H1 (cell line): Measurements from ENCODE around the gene FAM177A1. TPM values are rescaled to one million over a fixed set of nuclear protein-coding genes. Genes with fewer than 3 reads are reported as not detected.

Experiments used
- CTCF ChIA-PET: fragments of 300-600 bp; sonication (Branson Sonifier 250); formaldehyde crosslinking; loops from one replicate; lab custom pipeline; 2021; ENCODE audit not compliant: partially characterized antibody; lab: Charles Lee
- POLR2A ChIA-PET: fragments of 300-600 bp; sonication (Branson Sonifier 250); formaldehyde crosslinking; loops from one replicate; lab custom pipeline; 2021; ENCODE audit warnings: inconsistent platforms; ENCODE audit not compliant: partially characterized antibody; lab: Charles Lee
- DNase-seq, 2 experiments: peaks; one replicate each; pipeline versions ENCODE4 v3.0.0 to v3.0.0-alpha.2; 2010 to 2022; ENCODE audit warnings: low spot score in 2 of 2, low read depth in 1 of 2, mixed read lengths in 1 of 2
- FAIRE-seq: peaks from 2 replicates; lab custom pipeline; 2011; peaks lifted over from hg19 to GRCh38; lab: Jason Lieb, UNC
- H2AFZ ChIP-seq: 2 replicates; pipeline ENCODE4 v1.8.1; 2012; ENCODE audit warnings: low read length, inconsistent platforms
- H2AK5ac ChIP-seq: 2 replicates; pipeline ENCODE4 v1.6.1; 2013; ENCODE audit warnings: low read depth, low read length
- H2BK120ac ChIP-seq: replicated peaks from 2 replicates; pipeline ENCODE3; 2013; ENCODE audit warnings: low read depth, low read length, inconsistent platforms
- H2BK12ac ChIP-seq: 2 replicates; pipeline ENCODE4 v1.6.1; 2013; ENCODE audit warnings: low read depth, low read length
- H2BK15ac ChIP-seq: 2 replicates; pipeline ENCODE4 v1.6.1; 2013; ENCODE audit warnings: low read length
- H2BK20ac ChIP-seq: 2 replicates; pipeline ENCODE4 v1.6.1; 2013; ENCODE audit warnings: low read length
- H2BK5ac ChIP-seq: 2 replicates; pipeline ENCODE4 v1.6.1; 2013; ENCODE audit warnings: low read depth, low read length
- H3K14ac ChIP-seq: 2 replicates; pipeline ENCODE4 v1.6.1; 2013; ENCODE audit warnings: inconsistent platforms; ENCODE audit not compliant: insufficient read length
- H3K18ac ChIP-seq: 2 replicates; pipeline ENCODE4 v1.6.1; 2013; ENCODE audit warnings: low read length; ENCODE audit errors: extremely low read depth
- H3K23ac ChIP-seq: 2 replicates; pipeline ENCODE4 v1.6.1; 2013; ENCODE audit warnings: inconsistent platforms; ENCODE audit not compliant: insufficient read length
- H3K23me2 ChIP-seq: 2 replicates; pipeline ENCODE4 v1.6.1; 2013; ENCODE audit warnings: low read depth, low read length
- H3K27ac ChIP-seq: 2 replicates; pipeline ENCODE4 v1.6.1; 2011; ENCODE audit warnings: low read depth, low read length, inconsistent platforms
- H3K27me3 ChIP-seq, 4 experiments: replicated peaks in 1 of 4; 1 replicate in 1 of 4; 2 replicates in 3 of 4; pipeline versions ENCODE4 v1.6.1 to v1.8.1; 2011 to 2013; ENCODE audit warnings: low read length in 3 of 4, mild to moderate bottlenecking in 3 of 4, inconsistent platforms in 2 of 4, mixed read lengths in 2 of 4, moderate library complexity in 1 of 4; ENCODE audit not compliant: control insufficient read depth in 3 of 4, insufficient read depth in 3 of 4; ENCODE audit errors: extremely low read depth in 1 of 4
- H3K36me3 ChIP-seq, 4 experiments: 2 replicates each; pipeline versions ENCODE4 v1.6.1 to v1.8.1; 2011 to 2013; ENCODE audit warnings: mild to moderate bottlenecking in 4 of 4, low read length in 3 of 4, moderate library complexity in 2 of 4, control low read depth in 1 of 4, inconsistent platforms in 1 of 4; ENCODE audit not compliant: insufficient read depth in 4 of 4, control insufficient read depth in 2 of 4
- H3K4ac ChIP-seq: replicated peaks from 2 replicates; pipeline ENCODE3; 2013; ENCODE audit warnings: low read length, low read depth, mixed read lengths, inconsistent platforms; ENCODE audit not compliant: insufficient read length
- H3K4me1 ChIP-seq, 4 experiments: replicated peaks in 1 of 4; 1 replicate in 1 of 4; 2 replicates in 3 of 4; pipeline versions ENCODE4 v1.6.1 to v1.8.1; 2011 to 2013; ENCODE audit warnings: low read length in 3 of 4, inconsistent platforms in 2 of 4, mixed read lengths in 1 of 4; ENCODE audit not compliant: insufficient read depth in 4 of 4, control insufficient read depth in 3 of 4
- H3K4me2 ChIP-seq, 2 experiments: 2 replicates each; pipeline versions ENCODE4 v1.6.1 to v1.8.1; 2011 to 2013; ENCODE audit warnings: low read depth in 2 of 2, low read length in 2 of 2, control low read depth in 1 of 2, inconsistent platforms in 1 of 2, mild to moderate bottlenecking in 1 of 2; ENCODE audit not compliant: insufficient read depth in 1 of 2
- H3K4me3 ChIP-seq, 4 experiments: fragments of 200-600, 300-600 bp in 1 of 4; sonication (generic), shearing (Covaris generic), sonication (Bioruptor Twin) in 1 of 4; 2 replicates each; pipeline versions ENCODE4 v1.5.1 to v1.8.1; 2011 to 2016; ENCODE audit warnings: low read length in 4 of 4, low read depth in 3 of 4, control low read depth in 2 of 4, inconsistent platforms in 2 of 4, mild to moderate bottlenecking in 2 of 4, mixed read lengths in 1 of 4, moderate library complexity in 1 of 4; ENCODE audit not compliant: insufficient read depth in 2 of 4; ENCODE audit errors: extremely low read depth in 1 of 4
- H3K56ac ChIP-seq: replicated peaks from 2 replicates; pipeline ENCODE3; 2013; ENCODE audit warnings: low read depth, mild to moderate bottlenecking, mixed read lengths, low read length, inconsistent platforms; ENCODE audit not compliant: insufficient read length
- H3K79me1 ChIP-seq: 2 replicates; pipeline ENCODE4 v1.6.1; 2013; ENCODE audit warnings: low read depth, low read length, control low read depth
- H3K79me2 ChIP-seq, 2 experiments: 2 replicates each; pipeline versions ENCODE4 v1.6.1 to v1.8.1; 2012 to 2013; ENCODE audit warnings: low read length in 2 of 2, mild to moderate bottlenecking in 2 of 2, inconsistent platforms in 1 of 2; ENCODE audit not compliant: insufficient read depth in 2 of 2, control insufficient read depth in 1 of 2
- H3K9ac ChIP-seq, 4 experiments: replicated peaks in 1 of 4; 1 replicate in 1 of 4; 2 replicates in 3 of 4; pipeline versions ENCODE4 v1.6.1 to v1.8.1; 2011 to 2013; ENCODE audit warnings: low read depth in 3 of 4, low read length in 3 of 4, control low read depth in 2 of 4, mild to moderate bottlenecking in 2 of 4, moderate library complexity in 2 of 4, inconsistent platforms in 1 of 4; ENCODE audit errors: extremely low read depth in 1 of 4
- H3K9me3 ChIP-seq, 2 experiments: 2 replicates each; pipeline versions ENCODE4 v1.6.1 to v1.8.1; 2012 to 2013; ENCODE audit warnings: mild to moderate bottlenecking in 2 of 2, moderate library complexity in 2 of 2, control low read depth in 1 of 2, inconsistent platforms in 1 of 2, low read depth in 1 of 2, low read length in 1 of 2, mixed read lengths in 1 of 2; ENCODE audit not compliant: insufficient read depth in 2 of 2
- H4K20me1 ChIP-seq, 2 experiments: replicated peaks in 1 of 2; 2 replicates each; pipeline versions ENCODE3 to v1.8.1; 2011 to 2013; ENCODE audit warnings: inconsistent platforms in 2 of 2, low read length in 2 of 2, mild to moderate bottlenecking in 1 of 2; ENCODE audit not compliant: insufficient read depth in 2 of 2, control insufficient read depth in 1 of 2
- H4K5ac ChIP-seq: 2 replicates; pipeline ENCODE4 v1.6.1; 2013; ENCODE audit warnings: low read length, low read depth, mixed read lengths, inconsistent platforms; ENCODE audit not compliant: insufficient read length
- H4K8ac ChIP-seq: 2 replicates; pipeline ENCODE4 v1.8.0; 2013; ENCODE audit warnings: mild to moderate bottlenecking, moderate library complexity, low read length, inconsistent platforms; ENCODE audit not compliant: insufficient read depth; ENCODE audit errors: extremely low read depth
- H4K91ac ChIP-seq: replicated peaks from 2 replicates; pipeline ENCODE3; 2013; ENCODE audit warnings: low read length, mixed read lengths, inconsistent platforms; ENCODE audit not compliant: insufficient read length
- BACH1 ChIP-seq: IDR thresholded peaks from 2 replicates; pipeline ENCODE4 v1.6.1; 2012; ENCODE audit warnings: low read length, improper control_type of control experiment
- POLR2AphosphoS5 ChIP-seq: IDR thresholded peaks from 2 replicates; pipeline ENCODE4 v1.6.1; 2011; ENCODE audit warnings: low read depth, low read length
- RAD21 ChIP-seq, 2 experiments: IDR thresholded peaks in 1 of 2; conservative IDR thresholded peaks in 1 of 2; 2 replicates each; pipeline ENCODE4 v1.6.1; 2011; ENCODE audit warnings: low read depth in 2 of 2, low read length in 2 of 2, improper control_type of control experiment in 1 of 2, inconsistent platforms in 1 of 2, mild to moderate bottlenecking in 1 of 2, moderate library complexity in 1 of 2
- RNF2 ChIP-seq: fragments of 200-900, 300-1000 bp; sonication (generic); IDR thresholded peaks from 2 replicates; pipeline ENCODE4 v1.7.1; 2016; ENCODE audit warnings: borderline replicate concordance, low read depth, mild to moderate bottlenecking, antibody characterized with exemption, low read length; ENCODE audit not compliant: poor library complexity, severe bottlenecking; ENCODE audit errors: missing control alignments
- RXRA ChIP-seq: IDR thresholded peaks from 2 replicates; pipeline ENCODE4 v1.6.1; 2011; ENCODE audit warnings: low read depth, mild to moderate bottlenecking, low read length, moderate library complexity; ENCODE audit not compliant: insufficient read depth
- SIRT6 ChIP-seq: IDR thresholded peaks from one replicate; pipeline ENCODE4 v1.7.1; 2012; ENCODE audit warnings: low read length, inconsistent platforms
- TCF12 ChIP-seq: IDR thresholded peaks from 2 replicates; pipeline ENCODE4 v1.6.1; 2011; ENCODE audit warnings: low read depth, mild to moderate bottlenecking, low read length
- ZNF274 ChIP-seq: IDR thresholded peaks from 2 replicates; pipeline ENCODE4 v1.7.0; 2012; ENCODE audit warnings: low read length, borderline replicate concordance; ENCODE audit errors: extremely low read depth
- WGBS, 2 experiments: shearing (Covaris generic) in 1 of 2; methylation state at CpG; one replicate each; pipeline versions ENCODE4 v1.1.6 to v1.1.7; 2013 to 2015; ENCODE audit warnings: low lambda C conversion rate in 2 of 2, mixed read lengths in 2 of 2, inconsistent platforms in 1 of 2, low coverage in 1 of 2, missing lambda C conversion rate in 1 of 2; ENCODE audit not compliant: insufficient replicate concordance in 2 of 2, insufficient coverage in 1 of 2, insufficient read length in 1 of 2; ENCODE audit errors: extremely low coverage in 1 of 2, missing lambda C conversion rate in 1 of 2; 5-methylcytosine and 5-hydroxymethylcytosine counted together
- polyA plus RNA-seq, 7 experiments: library from polyadenylated mRNA; depleted of rRNA in 3 of 7; stranded (reverse) in 5 of 7; unstranded in 2 of 7; fragments of >200 nt in 5 of 7; fragments of 200-250 nt in 2 of 7; gene quantifications; 1 replicate in 5 of 7; 2 replicates in 1 of 7; 4 replicates in 1 of 7; pipeline versions ENCODE4 v1.2.1 to v1.2.3, GENCODE V29; 2011 to 2013; ENCODE audit warnings: missing spikeins in 2 of 7, mixed read lengths in 2 of 7
- total RNA-seq: library from RNA; stranded (reverse); fragmentation: NEBNext Ultra II Directional; extraction: Animal tissue kit (Norgen Biotek cat#: 25700); gene quantifications from 2 replicates; pipeline ENCODE4 v1.2.1, GENCODE V29; 2021
- TF ChIP-seq, protein P1 (sequence below): IDR thresholded peaks from 2 replicates; pipeline ENCODE4 v1.6.1; 2012; ENCODE audit warnings: inconsistent platforms

The FAM177A1 gene
- total and polyA plus RNA-seq, 2 of the 8 experiments (the other 6 are each of a cell fraction or from before 2014, with no cell fraction given) = 11.3 to 34.0 TPM

DNA sequence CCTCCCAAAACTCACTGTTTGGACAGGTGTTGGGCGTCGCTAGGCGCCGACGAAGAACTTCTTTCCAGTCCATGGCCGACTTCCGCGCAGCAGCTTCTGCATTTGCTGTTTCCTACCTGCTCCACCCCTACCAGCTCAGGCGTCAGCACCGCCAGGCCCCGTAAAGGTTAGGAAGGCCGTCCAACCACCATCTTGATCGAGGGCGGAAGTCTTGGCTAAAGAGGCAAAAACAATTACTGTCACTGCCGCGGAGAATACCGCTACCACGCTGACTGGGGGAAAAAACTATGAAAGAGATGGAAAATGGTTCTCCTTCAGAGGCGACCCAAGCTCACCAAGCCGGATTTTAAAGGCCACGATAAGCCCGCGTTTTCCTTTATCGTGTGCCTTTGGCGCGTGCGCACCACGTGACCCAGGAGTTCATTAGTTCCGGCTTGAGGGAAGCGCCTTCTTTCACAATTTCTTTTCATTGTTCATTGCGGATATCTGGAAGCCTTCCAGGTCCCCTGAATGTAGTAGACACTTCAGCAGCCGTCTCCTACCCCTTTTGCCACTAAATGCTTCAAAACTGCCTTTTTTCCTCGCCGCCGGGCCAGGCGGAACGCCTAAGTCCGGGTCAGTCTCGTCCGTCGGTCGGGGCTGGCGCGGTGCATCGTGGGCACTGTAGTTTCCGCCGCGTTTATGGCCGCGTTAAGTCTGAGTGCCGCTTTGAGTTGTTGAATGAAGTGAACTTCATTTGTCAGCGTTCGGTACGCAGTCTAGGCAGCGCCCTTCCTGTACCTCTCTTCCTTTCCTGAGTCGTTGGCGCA is 76.0 kb downstream of the FAM177A1 start, which contains the start of the genes PPP2R3C and PRORP:
PPP2R3C (minus strand) TSS at position 104 of the 809 bp plus-strand sequence; CDS start at position 73, 31 bp downstream.
PRORP (plus strand) TSS at position 666 of the 809 bp plus-strand sequence. CDS start 694 bp downstream, outside the sequence.
- Histone ChIP-seq H2AK5ac (0 out of 2 replicates have a peak within 1 kb of the TSS, but pooled peaks have one; percentile 26), H4K91ac (peak within 1 kb of the TSS; percentile 86), H3K9me3 (no peaks in the 10 kb centered on the region), H3K79me2 (peaks cover 0 to 7% of the 10 kb centered on the region in 2 experiments; a peak in 1 of 4 replicates), H2BK15ac (0 out of 2 replicates have a peak within 1 kb of the TSS, but pooled peaks have one; percentile 83), H3K14ac (no peak within 1 kb of the TSS), H3K18ac (peak within 1 kb of the TSS; percentile 95), H3K4me3 (peak within 1 kb of the TSS; percentile 90 to 97 (median 93)), H2BK20ac (peak within 1 kb of the TSS; percentile 84; the same call in 1 of the 2 replicates), H2BK5ac (peak within 1 kb of the TSS; percentile 99), H2BK120ac (peak within 1 kb of the TSS; percentile 93), H4K20me1 (no peaks in the 10 kb centered on the region), H3K4me1 (peaks cover 0 to 4% (median 2%) of the 10 kb centered on the region in 4 experiments; a peak in 3 of 7 replicates), H3K79me1 (no peaks in the 10 kb centered on the region; the same call in 1 of the 2 replicates), H2BK12ac (peak within 1 kb of the TSS; percentile 96; the same call in 1 of the 2 replicates), H3K23ac (no peak within 1 kb of the TSS), H3K27me3 (no peaks in the 10 kb centered on the region), H2AFZ (peak within 1 kb of the TSS; percentile 99), H3K36me3 (peaks cover 0 to under 1% (median 0%) of the 10 kb centered on the region in 4 experiments; a peak in 1 of 8 replicates), H3K27ac (peak within 1 kb of the TSS; percentile 99), H4K8ac (peak within 1 kb of the TSS; percentile 95; the same call in 1 of the 2 replicates), H3K9ac (peak within 1 kb of the TSS; percentile 69 to 100 (median 99)), H3K56ac (peak within 1 kb of the TSS; percentile 91), H3K4ac (peak within 1 kb of the TSS; percentile 46), H3K23me2 (peaks cover 3% of the 10 kb centered on the region; the same call in 1 of the 2 replicates), H4K5ac (peak within 1 kb of the TSS; percentile 90), H3K4me2 (peak within 1 kb of the TSS; percentile 83 to 97)
- WGBS, 2 experiments = 0% methylated on average over 56 of the region's 57 CpGs; no CpG with 5 or more reads in 1 of the 2 experiments
- FAIRE-seq = peak; percentile 74
- ChIA-PET POLR2A (interaction anchor here (0.6 to 3.0 kb wide), 33 partner anchors 9 to 383 kb away, joined by 3 to 19 read pairs (median 3); partner anchors contain the start of genes FAM177A1, NFKBIA, PSMA6 and SRP54), CTCF (interaction anchor here (0.7 to 1.2 kb wide), 2 partner anchors 19 to 21 kb away, joined by 3 to 5 read pairs; no protein-coding TSS in a partner anchor)
- DNase-seq = peak; percentile 87 to 95
- no peak for TF ChIP-seq BACH1
- TF ChIP-seq ZNF274 = no peak
- peak; percentile 77; the same call in 1 of the 2 replicates for TF ChIP-seq TCF12
- no peak for TF ChIP-seq RXRA
- no peak for TF ChIP-seq SIRT6
- TF ChIP-seq RAD21 (IDR thresholded peaks at IDR 0.05 in 1 of 2, conservative IDR thresholded peaks at IDR 0.05 in 1 of 2; ENCODE audit: low read depth in 2 of 2, low read length in 2 of 2) = no peak
- TF ChIP-seq, protein P1, sequence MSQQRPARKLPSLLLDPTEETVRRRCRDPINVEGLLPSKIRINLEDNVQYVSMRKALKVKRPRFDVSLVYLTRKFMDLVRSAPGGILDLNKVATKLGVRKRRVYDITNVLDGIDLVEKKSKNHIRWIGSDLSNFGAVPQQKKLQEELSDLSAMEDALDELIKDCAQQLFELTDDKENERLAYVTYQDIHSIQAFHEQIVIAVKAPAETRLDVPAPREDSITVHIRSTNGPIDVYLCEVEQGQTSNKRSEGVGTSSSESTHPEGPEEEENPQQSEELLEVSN = peak; percentile 96
- no peak for TF ChIP-seq RNF2
- peak; percentile 93 for TF ChIP-seq POLR2AphosphoS5
